Naive thymus-derived CD8-positive, alpha-beta T cell (primary cell): Measurements from ENCODE around the gene GIPC2. TPM values are rescaled to one million over a fixed set of nuclear protein-coding genes. Genes with fewer than 3 reads are reported as not detected.

ENCODE experiments used
- ATAC-seq, 2 donors: fragments of 150-1000 bp; cut with Tn5 transposase in 1 of 2; sonication (Bioruptor Pico), chemical (Tn5 transposase) in 1 of 2; 1 replicate in 1 of 2; 2 replicates in 1 of 2; pipeline ENCODE4 v1.10.0; 2021; ENCODE audit warnings: mild to moderate bottlenecking in 2 of 2, moderate library complexity in 2 of 2
- POLR2A ChIA-PET: fragments of 350-600 bp; sonication (Branson Sonifier 250); formaldehyde crosslinking; loops from one replicate; lab custom pipeline; 2021; ENCODE audit warnings: antibody characterized with exemption; lab: Charles Lee
- DNase-seq, 10 donors: peaks; one replicate each; pipeline versions ENCODE4 v3.0.0 to v3.0.0-alpha.2; 2020 to 2022
- H3K27ac Mint-ChIP-seq, 10 donors: one replicate each; pipeline ENCODE4 v1.8.0; 2020 to 2022; ENCODE audit warnings: mild to moderate bottlenecking in 10 of 10, mixed read lengths in 10 of 10, moderate library complexity in 4 of 10, inconsistent platforms in 1 of 10
- H3K27me3 Mint-ChIP-seq, 5 donors: one replicate each; pipeline ENCODE4 v1.8.0; 2021 to 2022; ENCODE audit warnings: mixed read lengths in 5 of 5
- H3K36me3 Mint-ChIP-seq, 3 donors: one replicate each; pipeline ENCODE4 v1.8.0; 2020 to 2022; ENCODE audit warnings: mixed read lengths in 3 of 3, mild to moderate bottlenecking in 2 of 3, inconsistent platforms in 1 of 3
- H3K4me1 Mint-ChIP-seq, 4 donors: one replicate each; pipeline ENCODE4 v1.8.0; 2021 to 2022; ENCODE audit warnings: mixed read lengths in 4 of 4
- H3K4me3 Mint-ChIP-seq, 10 donors: one replicate each; pipeline ENCODE4 v1.8.0; 2020 to 2022; ENCODE audit warnings: mild to moderate bottlenecking in 10 of 10, mixed read lengths in 10 of 10, moderate library complexity in 6 of 10, inconsistent platforms in 1 of 10
- H3K9me3 Mint-ChIP-seq, 9 donors: one replicate each; pipeline ENCODE4 v1.8.0; 2020 to 2022; ENCODE audit warnings: mixed read lengths in 9 of 9, mild to moderate bottlenecking in 3 of 9, inconsistent platforms in 1 of 9, moderate library complexity in 1 of 9
- polyA plus RNA-seq, 3 donors: library from polyadenylated mRNA; unstranded; fragments of 300-500 nt; fragmentation: Illumina TruSeq; gene quantifications; one replicate each; pipeline ENCODE4 v1.2.3, GENCODE V29; 2021
- total RNA-seq, 8 experiments: library from RNA in 2 of 8; stranded (reverse) in 2 of 8; gene quantifications; one replicate each; pipeline ENCODE4 v1.2.3 and lab custom pipeline; 2021 to 2026

Gene GIPC2
- total and polyA plus RNA-seq, 5 experiments from 2014 or later, result 0.05 to 0.52 (median 0.26) TPM

DNA sequence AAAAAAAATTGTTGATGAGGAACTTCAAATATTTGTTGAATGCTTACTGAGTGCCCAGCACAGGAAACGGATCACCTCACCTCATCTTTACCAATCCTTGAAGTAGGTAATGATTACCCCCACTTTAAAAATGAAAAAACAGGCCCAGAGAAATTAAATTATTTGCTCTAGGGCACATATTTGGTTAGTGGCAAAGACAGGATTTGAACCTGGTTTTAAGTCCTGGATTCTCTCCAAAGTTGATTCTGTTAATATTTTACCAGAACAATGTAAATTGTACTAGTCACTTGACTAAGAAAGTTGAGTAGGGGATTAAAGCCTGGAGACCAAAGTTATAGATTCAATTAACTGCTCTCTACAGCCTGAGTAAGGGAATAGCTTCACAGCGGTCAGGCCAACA is 97.9 kb downstream of the GIPC2 start:
- Mint-ChIP-seq H3K27ac (peak overlapping the region in 8 of 10 donors; percentile 65 to 89 (median 84)), H3K36me3 (no peaks in the 10 kb centered on the region)
- DNase-seq, result no peak

GRCh38 chr1:78145105-78145580 is 99.4 kb downstream of the GIPC2 start:
- Mint-ChIP-seq H3K4me1 (peaks cover 3 to 20% (median 13%) of the 10 kb centered on the region in 4 donors), H3K27me3 (peaks cover 7 to 23% (median 12%) of the 10 kb centered on the region in 5 donors), H3K36me3 (peaks cover 0 to 3% (median 0%) of the 10 kb centered on the region in 3 donors), H3K4me3 (no peak overlapping the region), H3K27ac (peak overlapping the region in 1 of 10 donors; percentile 32), H3K9me3 (no peaks in the 10 kb centered on the region)
- peak; percentile 56 to 64 for ATAC-seq
- DNase-seq, result peak in 6 of 10 donors; percentile 12 to 42 (median 18)
- POLR2A ChIA-PET, result no interaction called here

More for the DNA sequence above, 97.9 kb downstream of the GIPC2 start:
- peak in 1 of 2 donors; percentile 30 for ATAC-seq
- Mint-ChIP-seq H3K4me1 (peaks cover 3 to 20% (median 13%) of the 10 kb centered on the region in 4 donors), H3K9me3 (no peaks in the 10 kb centered on the region), H3K4me3 (peak overlapping the region; percentile 69 to 94 (median 82)), H3K27me3 (peaks cover 2 to 18% (median 8%) of the 10 kb centered on the region in 5 donors)
- POLR2A ChIA-PET, result no interaction called here

DNA sequence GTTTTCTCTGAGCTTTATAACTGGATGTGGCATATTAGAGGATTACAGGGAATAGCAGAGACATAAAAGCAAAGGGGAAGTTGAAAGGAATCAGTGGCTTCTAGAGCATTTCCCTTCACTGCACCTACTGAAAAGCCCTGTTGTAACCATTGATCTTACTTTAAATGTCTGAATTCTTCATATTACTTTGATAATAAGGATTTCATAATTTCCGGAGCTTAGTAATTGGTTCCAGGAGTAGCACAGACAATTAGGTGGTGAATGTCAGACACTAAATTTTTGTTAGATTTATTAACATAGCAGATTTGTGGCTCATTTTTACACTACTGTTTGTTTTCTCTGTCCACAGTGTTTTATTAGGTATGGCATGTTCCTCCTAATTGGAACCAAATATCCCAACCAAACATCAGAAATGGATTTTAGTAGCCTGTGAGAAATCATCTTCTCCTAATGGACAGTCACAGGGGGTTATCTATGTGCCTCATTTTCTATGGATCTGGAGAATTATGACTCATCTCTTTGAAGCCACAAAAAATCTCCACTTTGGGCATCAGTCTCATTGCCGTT is 100.5 kb downstream of the GIPC2 start:
- Mint-ChIP-seq H3K36me3 (peaks cover 0 to 3% (median 0%) of the 10 kb centered on the region in 3 donors), H3K4me1 (peaks cover 3 to 20% (median 13%) of the 10 kb centered on the region in 4 donors), H3K4me3 (no peak overlapping the region), H3K27me3 (peaks cover 7 to 23% (median 12%) of the 10 kb centered on the region in 5 donors), H3K9me3 (no peaks in the 10 kb centered on the region), H3K27ac (no peak overlapping the region)
- no peak for ATAC-seq
- POLR2A ChIA-PET, result no interaction called here
- DNase-seq, result no peak

GRCh38 chr1:78147031-78147430 is 101.3 kb downstream of the GIPC2 start:
- peaks cover 0 to 3% (median 0%) of the 10 kb centered on the region in 3 donors for H3K36me3 Mint-ChIP-seq
- ATAC-seq (no peak), DNase-seq (no peak)
- no peak overlapping the region for H3K4me3 Mint-ChIP-seq
- no peak overlapping the region for H3K27ac Mint-ChIP-seq
- POLR2A ChIA-PET, result no interaction called here
- H3K27me3 Mint-ChIP-seq, result peaks cover 7 to 23% (median 12%) of the 10 kb centered on the region in 5 donors
- H3K4me1 Mint-ChIP-seq, result peaks cover 3 to 13% (median 10%) of the 10 kb centered on the region in 4 donors
- no peaks in the 10 kb centered on the region for H3K9me3 Mint-ChIP-seq

DNA sequence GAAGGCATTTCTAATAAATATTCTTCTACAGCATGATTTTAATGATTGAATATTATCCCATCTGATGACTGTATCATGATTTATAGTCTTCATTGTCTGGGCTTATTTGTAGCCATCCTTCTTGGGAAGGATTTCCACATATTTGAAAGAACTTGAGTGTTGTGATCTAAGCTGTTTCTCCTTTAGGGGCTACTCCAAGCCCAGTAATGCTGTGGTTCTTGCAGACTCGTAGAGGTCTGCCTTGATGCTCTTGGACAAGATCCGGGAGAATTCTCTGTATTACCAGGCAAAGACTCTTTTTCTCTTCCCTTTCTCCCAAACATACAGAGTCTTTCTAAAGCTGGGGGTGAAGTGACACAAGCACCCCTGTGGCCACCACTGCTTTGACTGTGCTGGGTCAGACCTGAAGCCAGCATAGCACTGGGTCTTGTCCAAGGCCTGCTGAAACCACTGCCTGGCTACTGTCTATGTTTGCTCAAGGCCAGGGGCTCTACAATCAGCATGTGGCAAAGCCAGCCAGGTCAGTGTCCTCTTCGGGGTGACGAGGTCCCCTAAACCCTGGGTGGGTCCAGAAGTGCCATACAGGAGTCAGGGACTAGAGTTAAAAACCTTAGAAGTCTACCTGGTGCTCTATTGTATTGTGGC is 107.4 kb downstream of the GIPC2 start:
- ATAC-seq (no peak), DNase-seq (no peak)
- no peak overlapping the region for H3K4me3 Mint-ChIP-seq
- H3K27me3 Mint-ChIP-seq, result peaks cover 8 to 22% (median 14%) of the 10 kb centered on the region in 5 donors
- POLR2A ChIA-PET, result no interaction called here
- H3K9me3 Mint-ChIP-seq, result no peaks in the 10 kb centered on the region
- H3K27ac Mint-ChIP-seq, result no peak overlapping the region
- H3K4me1 Mint-ChIP-seq, result no peaks in the 10 kb centered on the region
- H3K36me3 Mint-ChIP-seq, result peaks cover 0 to 3% (median 0%) of the 10 kb centered on the region in 3 donors

DNA sequence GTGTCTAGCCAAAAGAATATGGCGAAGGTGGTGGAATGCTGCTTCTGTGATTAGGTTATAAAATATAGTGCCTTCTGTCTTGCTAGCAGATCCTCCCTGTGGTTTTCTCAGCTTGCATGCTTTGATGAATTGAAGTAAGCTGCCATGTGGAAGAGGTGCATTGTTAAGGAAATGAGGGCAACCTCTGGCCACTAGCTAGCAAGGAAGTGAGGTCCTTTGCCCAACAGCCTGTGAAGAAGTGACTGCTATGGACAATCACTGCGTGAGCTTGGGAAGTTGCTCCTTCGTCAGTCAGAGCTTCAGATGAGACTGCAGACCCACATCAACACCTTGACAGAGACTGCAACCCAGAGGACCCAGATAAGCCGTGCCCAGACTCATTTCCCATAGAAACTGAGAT is 109.4 kb downstream of the GIPC2 start:
- H3K27ac Mint-ChIP-seq, result no peak overlapping the region
- no peak overlapping the region for H3K4me3 Mint-ChIP-seq
- no peaks in the 10 kb centered on the region for H3K4me1 Mint-ChIP-seq
- POLR2A ChIA-PET, result no interaction called here
- H3K27me3 Mint-ChIP-seq, result peaks cover 2 to 18% (median 8%) of the 10 kb centered on the region in 5 donors
- ATAC-seq (no peak), DNase-seq (no peak)
- H3K9me3 Mint-ChIP-seq, result peaks cover 0 to 8% (median 0%) of the 10 kb centered on the region in 9 donors
- H3K36me3 Mint-ChIP-seq, result no peaks in the 10 kb centered on the region

DNA sequence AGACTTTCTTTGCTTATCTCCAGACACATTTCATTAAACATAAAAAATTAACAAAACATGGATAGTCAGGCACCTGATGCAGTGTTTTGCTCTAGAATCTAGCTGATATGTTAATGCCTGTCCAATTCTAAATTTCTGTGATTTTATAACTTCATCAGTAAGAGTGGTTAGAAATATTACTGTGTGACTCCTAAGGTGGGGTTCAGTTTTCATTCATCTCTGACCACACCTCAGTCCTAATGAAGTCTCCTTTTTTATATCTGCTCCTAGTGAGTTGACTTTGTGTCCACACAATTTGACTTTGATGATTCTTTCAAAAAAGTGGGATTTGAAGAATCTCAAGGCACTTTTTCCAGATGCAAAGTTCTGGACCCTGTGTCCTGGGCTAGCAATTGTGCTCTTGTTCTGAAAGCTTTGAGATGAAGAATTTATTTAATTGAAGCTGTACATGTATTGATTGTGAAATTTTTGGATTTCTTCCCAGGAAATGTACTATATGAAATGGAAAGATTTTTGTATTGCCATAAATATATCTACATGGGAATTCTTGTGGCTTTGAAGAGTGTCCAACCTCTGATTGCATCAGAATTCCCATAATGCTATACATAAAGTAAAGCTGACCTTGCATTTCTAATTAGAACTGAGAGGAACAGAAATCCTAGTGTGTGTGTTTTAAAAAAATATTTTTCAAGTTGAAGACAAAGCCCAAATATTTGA is 111.2 kb downstream of the GIPC2 start:
- Mint-ChIP-seq H3K4me1 (no peaks in the 10 kb centered on the region), H3K27me3 (peaks cover 2 to 22% (median 8%) of the 10 kb centered on the region in 5 donors), H3K9me3 (peaks cover 0 to 12% (median 0%) of the 10 kb centered on the region in 9 donors), H3K36me3 (no peaks in the 10 kb centered on the region), H3K27ac (no peak overlapping the region), H3K4me3 (no peak overlapping the region)
- ATAC-seq (no peak), DNase-seq (no peak)
- POLR2A ChIA-PET, result no interaction called here

- Mint-ChIP-seq H3K4me3 (no peak overlapping the region), H3K27ac (no peak overlapping the region), H3K9me3 (peaks cover 0 to 6% (median 0%) of the 10 kb centered on the region in 9 donors), H3K4me1 (no peaks in the 10 kb centered on the region), H3K36me3 (no peaks in the 10 kb centered on the region), H3K27me3 (peaks cover 0 to 8% (median 0%) of the 10 kb centered on the region in 5 donors)
- DNase-seq (no peak), ATAC-seq (no peak)
- POLR2A ChIA-PET, result no interaction called here
These were observed 120.0 kb downstream of the GIPC2 start for GRCh38 chr1:78165816-78166215.

DNA sequence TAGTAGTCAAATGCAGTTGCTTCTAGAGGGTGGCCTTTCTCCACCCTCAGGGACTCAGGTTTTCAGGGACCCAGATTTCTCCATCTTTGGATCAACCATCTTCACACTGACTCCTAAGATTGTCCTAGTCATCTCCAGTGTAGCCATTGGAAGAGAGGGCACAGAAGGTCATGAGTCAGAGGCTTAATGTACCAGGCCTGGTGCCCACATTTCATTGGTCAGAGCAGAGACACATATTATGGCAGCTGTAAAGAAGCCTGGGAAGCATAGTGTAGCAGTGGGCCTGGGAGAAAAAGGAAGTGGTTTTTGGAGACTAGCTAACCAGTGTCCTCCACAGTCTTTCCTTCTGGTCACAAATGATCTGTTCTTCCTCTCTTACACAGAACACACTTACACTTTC is 122.5 kb downstream of the GIPC2 start:
- peaks cover 0 to 4% (median 0%) of the 10 kb centered on the region in 9 donors for H3K9me3 Mint-ChIP-seq
- POLR2A ChIA-PET, result no interaction called here

DNA sequence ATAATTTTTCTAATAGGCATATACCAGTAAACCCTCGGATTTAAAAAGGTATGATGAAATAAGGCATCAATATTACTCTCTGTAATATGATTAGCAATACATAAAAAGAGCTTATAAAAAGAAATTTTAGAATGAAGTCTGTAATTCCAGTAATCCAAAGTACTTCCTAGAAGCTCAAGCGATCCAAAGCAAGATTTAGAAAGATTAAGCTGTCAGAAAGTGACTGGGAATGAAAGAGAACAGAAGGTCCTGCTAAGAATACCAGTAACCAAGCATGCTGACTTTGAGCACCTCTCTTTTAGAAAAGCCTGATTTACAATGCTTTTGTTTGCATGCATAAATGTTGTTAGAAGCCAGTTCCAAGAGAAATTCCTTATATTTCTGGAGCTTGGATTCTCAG is 125.1 kb downstream of the GIPC2 start:
- H3K9me3 Mint-ChIP-seq, result no peaks in the 10 kb centered on the region
- no peak for DNase-seq
- no peak overlapping the region for H3K4me3 Mint-ChIP-seq
- no peaks in the 10 kb centered on the region for H3K4me1 Mint-ChIP-seq
- no peak for ATAC-seq
- peaks cover 0 to 7% (median 3%) of the 10 kb centered on the region in 5 donors for H3K27me3 Mint-ChIP-seq
- POLR2A ChIA-PET, result no interaction called here
- H3K27ac Mint-ChIP-seq, result no peak overlapping the region
- no peaks in the 10 kb centered on the region for H3K36me3 Mint-ChIP-seq

More for the DNA sequence above, 122.5 kb downstream of the GIPC2 start:
- no peaks in the 10 kb centered on the region for H3K36me3 Mint-ChIP-seq
- ATAC-seq (no peak), DNase-seq (no peak)
- H3K4me1 Mint-ChIP-seq, result no peaks in the 10 kb centered on the region
- peak overlapping the region in 1 of 10 donors; percentile 1 for H3K27ac Mint-ChIP-seq
- peaks cover 0 to 5% (median 3%) of the 10 kb centered on the region in 5 donors for H3K27me3 Mint-ChIP-seq
- H3K4me3 Mint-ChIP-seq, result no peak overlapping the region

GRCh38 chr1:78171736-78172590 is 126.2 kb downstream of the GIPC2 start:
- H3K36me3 Mint-ChIP-seq, result no peaks in the 10 kb centered on the region
- ATAC-seq, result no peak
- H3K27ac Mint-ChIP-seq, result no peak overlapping the region
- no peaks in the 10 kb centered on the region for H3K4me1 Mint-ChIP-seq
- POLR2A ChIA-PET, result no interaction called here
- H3K4me3 Mint-ChIP-seq, result no peak overlapping the region
- H3K9me3 Mint-ChIP-seq, result no peaks in the 10 kb centered on the region
- peaks cover 0 to 7% (median 3%) of the 10 kb centered on the region in 5 donors for H3K27me3 Mint-ChIP-seq
- DNase-seq, result no peak

DNA sequence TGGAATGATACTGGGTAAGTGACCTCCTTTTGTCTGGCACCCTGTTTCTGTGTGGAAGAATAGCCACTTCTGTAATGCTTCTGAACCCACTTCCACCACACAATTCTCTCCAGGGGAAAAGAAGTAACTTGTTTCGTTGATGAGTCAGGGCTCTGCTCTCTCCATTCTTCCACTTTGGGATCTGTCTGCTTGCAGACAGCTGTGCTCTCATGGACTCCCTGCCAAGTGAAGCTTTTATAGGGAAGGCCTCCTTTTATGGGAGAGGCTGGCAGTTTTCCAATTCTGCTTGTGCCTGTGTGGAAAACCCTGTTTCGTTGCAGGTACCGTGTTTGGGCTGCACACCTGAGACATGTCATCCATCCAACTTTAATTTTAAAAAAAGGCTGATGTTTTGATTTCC is 130.7 kb downstream of the GIPC2 start:
- Mint-ChIP-seq H3K27me3 (peaks cover 0 to 11% (median 3%) of the 10 kb centered on the region in 5 donors), H3K27ac (no peak overlapping the region), H3K36me3 (no peaks in the 10 kb centered on the region), H3K4me1 (no peaks in the 10 kb centered on the region), H3K9me3 (no peaks in the 10 kb centered on the region), H3K4me3 (no peak overlapping the region)
- POLR2A ChIA-PET, result no interaction called here
- ATAC-seq, result no peak
- DNase-seq, result no peak
